ENCODE results near the gene CALD1.

CALD1 gene

GRCh38 chr7:134932707-134933370 lies 153.4 kb downstream of the CALD1 start:
- no peak for DNase-seq

- no peak for DNase-seq
Measured at GRCh38 chr7:134933460-134934068, 154.1 kb downstream of the CALD1 start.

GRCh38 chr7:134935701-134936100 lies 156.3 kb downstream of the CALD1 start:
- no peak for DNase-seq

GRCh38 chr7:134936893-134937510 lies 157.6 kb downstream of the CALD1 start:
- no peak for DNase-seq

- DNase-seq = no peak
Measured at GRCh38 chr7:134938141-134938540, 158.7 kb downstream of the CALD1 start.

GRCh38 chr7:134939136-134939535 lies 159.7 kb downstream of the CALD1 start:
- DNase-seq = no peak

- no peak for DNase-seq
Measured at GRCh38 chr7:134940729-134941128, 161.3 kb downstream of the CALD1 start.

- DNase-seq = no peak
Measured at GRCh38 chr7:134941185-134941900, 161.9 kb downstream of the CALD1 start.

GRCh38 chr7:134941952-134942351 lies 162.5 kb downstream of the CALD1 start:
- DNase-seq = no peak

- no peak for DNase-seq
Measured at GRCh38 chr7:134942690-134943466, 163.4 kb downstream of the CALD1 start.

GRCh38 chr7:134943785-134944400 lies 164.5 kb downstream of the CALD1 start:
- DNase-seq = no peak

GRCh38 chr7:134945691-134946090 lies 166.3 kb downstream of the CALD1 start:
- DNase-seq = no peak

- DNase-seq = no peak
Measured at GRCh38 chr7:134946260-134946659, 166.8 kb downstream of the CALD1 start.

- no peak for DNase-seq
Measured at GRCh38 chr7:134947329-134947728, 167.9 kb downstream of the CALD1 start.

- no peak for DNase-seq
Measured at GRCh38 chr7:134947831-134948230, 168.4 kb downstream of the CALD1 start.

- no peak for DNase-seq
Measured at GRCh38 chr7:134948246-134948645, 168.8 kb downstream of the CALD1 start.

- no peak for DNase-seq
Measured at GRCh38 chr7:134948736-134949135, 169.3 kb downstream of the CALD1 start.

- no peak for DNase-seq
Measured at GRCh38 chr7:134949171-134949570, 169.7 kb downstream of the CALD1 start.

- no peak for DNase-seq
Measured at GRCh38 chr7:134954197-134955082, 175.0 kb downstream of the CALD1 start.

GRCh38 chr7:134957005-134957404 lies 177.6 kb downstream of the CALD1 start:
- DNase-seq = no peak

GRCh38 chr7:134959810-134960209 lies 180.4 kb downstream of the CALD1 start:
- no peak for DNase-seq

Measured in activated CD8-positive, alpha-beta memory T cell treated with anti-CD3 and anti-CD28 coated beads, Interleukin-2, amount 50 U/mL, for 4 hours (primary cell).